A673 (cell line): Measurements from ENCODE around the gene CHRND. TPM values are rescaled to one million over a fixed set of nuclear protein-coding genes. Genes with fewer than 3 reads are reported as not detected.

ENCODE experiments used
- BruUV-seq: library from RNA; stranded (reverse); fragments of 400-500 nt; replicated peaks from 2 replicates; lab custom pipeline; 2021; lab: Mats Ljungman, UMichigan
- CTCF ChIA-PET: fragments of 300-600 bp; sonication (Branson Sonifier 250); formaldehyde crosslinking; loops from one replicate; lab custom pipeline; 2022; ENCODE audit warnings: antibody characterized with exemption; lab: Charles Lee
- POLR2A ChIA-PET: fragments of 300-600 bp; sonication (Branson Sonifier 250); formaldehyde crosslinking; loops from one replicate; lab custom pipeline; 2022; ENCODE audit warnings: antibody characterized with exemption; ENCODE audit not compliant: low non-redundant PET; lab: Charles Lee
- DNase-seq: peaks from one replicate; pipeline ENCODE4 v3.0.0-alpha.2; 2015; ENCODE audit warnings: low spot score
- H3K27ac ChIP-seq: fragments of 200-600 bp; sonication (generic); 2 replicates; pipeline ENCODE4 v1.5.1; 2016; ENCODE audit warnings: mixed run types, low read depth, mild to moderate bottlenecking, mixed read lengths, antibody characterized with exemption, low read length; ENCODE audit not compliant: poor library complexity, severe bottlenecking
- H3K27me3 ChIP-seq: fragments of 200-600 bp; sonication (generic); replicated peaks from 2 replicates; pipeline ENCODE4 v1.6.1; 2017; ENCODE audit warnings: mixed run types, low read depth, mild to moderate bottlenecking, mixed read lengths, antibody characterized with exemption, low read length; ENCODE audit not compliant: insufficient read depth, poor library complexity
- H3K36me3 ChIP-seq: fragments of 200-600 bp; sonication (generic); 2 replicates; pipeline ENCODE4 v1.6.1; 2016; ENCODE audit warnings: mixed run types, mild to moderate bottlenecking, mixed read lengths, antibody characterized with exemption, low read length; ENCODE audit not compliant: insufficient read depth, poor library complexity, severe bottlenecking
- H3K4me1 ChIP-seq: fragments of 200-600 bp; sonication (generic); 2 replicates; pipeline ENCODE4 v1.6.1; 2017; ENCODE audit warnings: mixed run types, mild to moderate bottlenecking, mixed read lengths, antibody characterized with exemption, low read length; ENCODE audit not compliant: insufficient read depth, poor library complexity, severe bottlenecking
- H3K4me3 ChIP-seq: fragments of 200-600 bp; sonication (generic); 2 replicates; pipeline ENCODE4 v1.5.1; 2016; ENCODE audit warnings: low read depth, mixed run types, mild to moderate bottlenecking, mixed read lengths, low read length; ENCODE audit not compliant: poor library complexity, severe bottlenecking
- H3K9me3 ChIP-seq: fragments of 200-600 bp; sonication (generic); 2 replicates; pipeline ENCODE4 v1.6.1; 2016; ENCODE audit warnings: mixed run types, low read depth, mild to moderate bottlenecking, mixed read lengths, antibody characterized with exemption, low read length; ENCODE audit not compliant: poor library complexity, severe bottlenecking
- EZH2 ChIP-seq: fragments of 200-600 bp; sonication (generic); IDR thresholded peaks from 2 replicates; pipeline ENCODE4 v1.6.1; 2017; ENCODE audit warnings: borderline replicate concordance, low read depth, mild to moderate bottlenecking, mixed read lengths, antibody characterized with exemption, low read length; ENCODE audit not compliant: poor library complexity, severe bottlenecking
- intact Hi-C: fragments of 100-400 bp; cut with micrococcal nuclease; formaldehyde crosslinking; loops from one replicate; pipeline ENCODE4 v1.10.0; 2022; ENCODE audit not compliant: unreplicated experiment
- total RNA-seq: library from RNA; stranded (reverse); gene quantifications from 2 replicates; pipeline ENCODE4 v1.2.3, GENCODE V29; 2021
- TF ChIP-seq, protein P1 (sequence below): fragments of 300-800, 200-600 bp; sonication (generic); conservative IDR thresholded peaks from 2 replicates; pipeline ENCODE4 v1.5.1; 2017; ENCODE audit warnings: low read depth, mild to moderate bottlenecking, antibody characterized with exemption, low read length, moderate library complexity, mixed read lengths

The CHRND gene
- total RNA-seq, 1 experiment from 2014 or later, result not detected

DNA sequence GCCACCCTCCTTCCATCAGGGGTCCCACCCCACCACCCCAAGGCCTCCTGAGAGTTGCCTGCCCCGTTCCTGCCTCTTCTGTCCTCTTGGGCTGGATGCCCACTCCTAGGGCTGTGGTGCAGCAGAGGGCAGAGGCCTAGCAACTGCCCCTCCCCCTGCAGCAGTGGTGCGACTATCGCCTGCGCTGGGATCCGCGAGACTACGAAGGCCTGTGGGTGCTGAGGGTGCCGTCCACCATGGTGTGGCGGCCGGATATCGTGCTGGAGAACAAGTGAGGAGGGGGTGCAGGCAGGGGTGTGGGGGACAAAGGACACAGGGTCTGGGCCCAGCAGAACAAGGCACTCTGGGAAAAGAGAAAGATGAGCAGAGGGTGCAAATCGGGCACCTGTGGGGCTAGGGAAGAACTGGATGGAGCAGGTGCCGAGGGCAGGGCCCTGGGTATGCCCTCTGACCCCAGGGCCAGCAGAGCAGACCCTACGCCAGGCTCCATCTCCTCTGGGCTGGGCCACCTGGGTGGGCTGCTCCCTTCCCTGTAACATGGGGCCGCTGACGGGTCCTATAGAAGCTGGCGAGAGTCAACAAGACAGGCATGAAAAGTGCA lies 14.6 kb downstream of the CHRND start:
- no peak for DNase-seq
- ChIA-PET POLR2A (no interaction called here), CTCF (no interaction called here)
- H3K27ac ChIP-seq, result no peak overlapping the region
- H3K36me3 ChIP-seq, result no peaks in the 10 kb centered on the region
- H3K27me3 ChIP-seq, result no peaks in the 10 kb centered on the region
- no TSS peak for BruUV-seq
- H3K9me3 ChIP-seq, result no peaks in the 10 kb centered on the region
- intact Hi-C loops, result no loop called here
- no peaks in the 10 kb centered on the region for H3K4me1 ChIP-seq
- no peak for TF ChIP-seq EZH2
- TF ChIP-seq, protein P1, sequence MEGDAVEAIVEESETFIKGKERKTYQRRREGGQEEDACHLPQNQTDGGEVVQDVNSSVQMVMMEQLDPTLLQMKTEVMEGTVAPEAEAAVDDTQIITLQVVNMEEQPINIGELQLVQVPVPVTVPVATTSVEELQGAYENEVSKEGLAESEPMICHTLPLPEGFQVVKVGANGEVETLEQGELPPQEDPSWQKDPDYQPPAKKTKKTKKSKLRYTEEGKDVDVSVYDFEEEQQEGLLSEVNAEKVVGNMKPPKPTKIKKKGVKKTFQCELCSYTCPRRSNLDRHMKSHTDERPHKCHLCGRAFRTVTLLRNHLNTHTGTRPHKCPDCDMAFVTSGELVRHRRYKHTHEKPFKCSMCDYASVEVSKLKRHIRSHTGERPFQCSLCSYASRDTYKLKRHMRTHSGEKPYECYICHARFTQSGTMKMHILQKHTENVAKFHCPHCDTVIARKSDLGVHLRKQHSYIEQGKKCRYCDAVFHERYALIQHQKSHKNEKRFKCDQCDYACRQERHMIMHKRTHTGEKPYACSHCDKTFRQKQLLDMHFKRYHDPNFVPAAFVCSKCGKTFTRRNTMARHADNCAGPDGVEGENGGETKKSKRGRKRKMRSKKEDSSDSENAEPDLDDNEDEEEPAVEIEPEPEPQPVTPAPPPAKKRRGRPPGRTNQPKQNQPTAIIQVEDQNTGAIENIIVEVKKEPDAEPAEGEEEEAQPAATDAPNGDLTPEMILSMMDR, result no peak
- H3K4me3 ChIP-seq, result no peak overlapping the region

GRCh38 chr2:232541195-232541960 lies 15.4 kb downstream of the CHRND start:
- H3K27me3 ChIP-seq, result no peaks in the 10 kb centered on the region
- no peaks in the 10 kb centered on the region for H3K4me1 ChIP-seq
- BruUV-seq, result no TSS peak
- intact Hi-C loops, result no loop called here
- H3K36me3 ChIP-seq, result peaks cover under 1% of the 10 kb centered on the region
- no peak overlapping the region for H3K27ac ChIP-seq
- TF ChIP-seq, protein P1, result no peak
- no peak for TF ChIP-seq EZH2
- DNase-seq, result no peak
- CTCF ChIA-PET, result no interaction called here
- POLR2A ChIA-PET, result no interaction called here
- no peaks in the 10 kb centered on the region for H3K9me3 ChIP-seq
- H3K4me3 ChIP-seq, result no peak overlapping the region

DNA sequence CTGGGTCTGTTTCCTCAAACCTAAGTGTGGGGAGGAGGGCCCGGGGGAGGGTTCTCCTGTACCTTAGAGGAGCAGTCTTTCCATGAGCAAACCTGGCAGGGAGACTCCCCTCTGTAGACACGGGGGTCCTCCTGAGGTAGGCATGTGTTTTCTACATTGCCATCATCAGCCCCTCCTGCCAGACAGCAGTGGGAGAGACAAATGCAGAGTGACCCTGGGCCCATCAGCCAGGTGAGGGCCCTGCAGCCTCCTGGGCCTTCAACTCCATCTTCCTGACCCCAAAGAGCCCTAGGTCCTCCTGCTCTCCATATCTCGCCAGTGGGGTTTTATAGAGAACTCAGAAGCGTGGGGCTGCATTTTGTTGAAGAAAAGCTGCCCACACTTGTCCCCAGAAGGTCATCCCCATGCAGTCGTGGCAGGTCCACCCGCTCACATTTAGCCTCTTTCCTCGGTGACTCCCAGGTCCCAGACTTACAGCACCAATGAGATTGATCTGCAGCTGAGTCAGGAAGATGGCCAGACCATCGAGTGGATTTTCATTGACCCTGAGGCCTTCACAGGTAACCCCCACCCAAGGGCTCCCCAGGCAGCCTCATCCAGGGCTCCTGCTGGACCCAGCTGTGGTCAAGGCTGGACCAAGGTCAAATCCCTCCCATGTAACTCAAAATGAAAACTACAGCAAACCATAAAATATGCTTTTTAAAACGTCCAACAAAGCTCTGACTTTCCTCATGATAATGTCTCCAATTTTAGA lies 16.2 kb downstream of the CHRND start:
- Histone ChIP-seq H3K4me1 (no peaks in the 10 kb centered on the region), H3K9me3 (no peaks in the 10 kb centered on the region), H3K27me3 (no peaks in the 10 kb centered on the region), H3K4me3 (no peak overlapping the region), H3K27ac (no peak overlapping the region), H3K36me3 (peaks cover 7% of the 10 kb centered on the region)
- DNase-seq, result no peak
- no TSS peak for BruUV-seq
- POLR2A ChIA-PET, result no interaction called here
- intact Hi-C loops, result no loop called here
- CTCF ChIA-PET, result interaction anchor here (0.6 kb wide), 1 partner anchor 61 kb away, joined by 9 read pairs; no protein-coding TSS in a partner anchor
- TF ChIP-seq EZH2, result no peak
- TF ChIP-seq, protein P1, result no peak
